ENCODE measurements around the gene PRKD2. TPM values are rescaled to one million over a fixed set of nuclear protein-coding genes. Genes with fewer than 3 reads are reported as not detected.
"Not testable (repeated sequence)": the region's sequence is repeated elsewhere in the genome, so short reads cannot be mapped to it uniquely, and the experiment has no call there.

The PRKD2 gene
- total RNA-seq, 1 donor from 2014 or later: 69.3 TPM

- H3K4me3 Mint-ChIP-seq (ENCODE audit: low read depth): no peak overlapping the region
- no peak for DNase-seq (ENCODE audit: low spot score, unreplicated experiment)
- H3K4me1 Mint-ChIP-seq (ENCODE audit: low read depth): peaks cover 3% of the 10 kb centered on the region
- no peaks in the 10 kb centered on the region for H3K9me3 Mint-ChIP-seq (ENCODE audit: low read depth)
- peaks cover 49% of the 10 kb centered on the region for H3K27me3 Mint-ChIP-seq
- TF ChIP-seq, protein P1, sequence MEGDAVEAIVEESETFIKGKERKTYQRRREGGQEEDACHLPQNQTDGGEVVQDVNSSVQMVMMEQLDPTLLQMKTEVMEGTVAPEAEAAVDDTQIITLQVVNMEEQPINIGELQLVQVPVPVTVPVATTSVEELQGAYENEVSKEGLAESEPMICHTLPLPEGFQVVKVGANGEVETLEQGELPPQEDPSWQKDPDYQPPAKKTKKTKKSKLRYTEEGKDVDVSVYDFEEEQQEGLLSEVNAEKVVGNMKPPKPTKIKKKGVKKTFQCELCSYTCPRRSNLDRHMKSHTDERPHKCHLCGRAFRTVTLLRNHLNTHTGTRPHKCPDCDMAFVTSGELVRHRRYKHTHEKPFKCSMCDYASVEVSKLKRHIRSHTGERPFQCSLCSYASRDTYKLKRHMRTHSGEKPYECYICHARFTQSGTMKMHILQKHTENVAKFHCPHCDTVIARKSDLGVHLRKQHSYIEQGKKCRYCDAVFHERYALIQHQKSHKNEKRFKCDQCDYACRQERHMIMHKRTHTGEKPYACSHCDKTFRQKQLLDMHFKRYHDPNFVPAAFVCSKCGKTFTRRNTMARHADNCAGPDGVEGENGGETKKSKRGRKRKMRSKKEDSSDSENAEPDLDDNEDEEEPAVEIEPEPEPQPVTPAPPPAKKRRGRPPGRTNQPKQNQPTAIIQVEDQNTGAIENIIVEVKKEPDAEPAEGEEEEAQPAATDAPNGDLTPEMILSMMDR (IDR thresholded peaks at IDR 0.05; ENCODE audit: unreplicated experiment): no peak
- no peak overlapping the region for H3K27ac Mint-ChIP-seq
- no peaks in the 10 kb centered on the region for H3K36me3 Mint-ChIP-seq (ENCODE audit: insufficient read depth)
These were observed 85.4 kb downstream of the PRKD2 start for GRCh38 chr19:46631481-46631880.

DNA sequence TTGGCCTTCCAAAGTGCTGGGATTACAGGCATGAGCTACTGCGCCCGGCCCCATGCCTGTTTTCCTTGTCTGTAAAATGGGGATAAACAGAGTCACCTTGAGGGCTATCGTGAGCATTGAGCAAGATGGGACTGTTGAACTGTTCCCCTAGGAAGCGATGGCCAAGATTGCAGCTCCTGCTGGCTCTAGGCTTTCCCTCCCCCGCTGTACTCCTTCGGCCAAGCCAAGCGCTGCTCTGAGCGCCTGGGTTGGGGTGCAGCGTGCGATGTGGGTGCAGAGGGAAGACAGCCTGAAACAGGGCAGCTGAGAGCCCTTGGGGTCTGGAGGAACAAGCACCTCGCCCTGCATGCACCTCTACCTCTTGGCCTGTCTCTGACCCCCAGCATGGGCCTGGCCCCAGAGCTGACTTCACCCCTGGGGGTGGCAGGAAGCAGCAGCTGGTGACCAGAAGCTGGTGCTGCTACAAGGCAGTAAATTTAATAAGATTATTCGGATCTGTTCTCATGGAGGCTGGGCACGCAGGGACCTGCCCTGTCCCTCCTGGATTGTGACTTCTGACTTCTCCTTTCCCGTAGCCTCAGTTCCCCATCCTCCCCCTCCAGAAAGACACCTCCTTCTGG is 86.2 kb downstream of the PRKD2 start:
- TF ChIP-seq, protein P1 (IDR thresholded peaks at IDR 0.05; ENCODE audit: unreplicated experiment): no peak

DNA sequence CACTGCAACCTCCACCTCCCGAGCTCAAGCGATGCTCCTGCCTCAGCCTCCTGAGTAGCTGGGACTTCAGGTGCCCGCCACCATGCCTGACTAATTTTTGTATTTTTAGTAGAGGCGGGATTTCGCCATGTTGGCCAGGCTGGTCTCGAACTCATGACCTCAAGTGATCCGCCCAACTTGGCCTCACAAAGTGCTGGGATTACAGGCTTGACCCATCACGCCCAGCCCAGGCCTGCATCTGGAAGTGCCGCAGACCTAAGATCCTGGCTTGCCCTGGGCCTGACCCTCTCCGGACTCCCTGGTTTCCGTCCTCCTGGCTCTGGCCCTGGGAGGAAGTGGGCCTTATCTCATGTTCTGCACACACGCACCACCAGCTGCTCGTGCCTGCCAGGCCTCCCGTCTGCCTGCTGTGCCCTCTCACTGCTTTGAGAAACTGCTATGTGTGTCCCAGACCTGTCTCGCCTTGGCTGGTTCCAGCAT is 87.3 kb downstream of the PRKD2 start:
- no peak for DNase-seq (ENCODE audit: low spot score, unreplicated experiment)
- no peaks in the 10 kb centered on the region for H3K9me3 Mint-ChIP-seq (ENCODE audit: low read depth)
- TF ChIP-seq, protein P1 (IDR thresholded peaks at IDR 0.05; ENCODE audit: unreplicated experiment): no peak
- H3K4me3 Mint-ChIP-seq (ENCODE audit: low read depth): no peak overlapping the region
- no peaks in the 10 kb centered on the region for H3K36me3 Mint-ChIP-seq (ENCODE audit: insufficient read depth)
- peaks cover 46% of the 10 kb centered on the region for H3K27me3 Mint-ChIP-seq
- H3K27ac Mint-ChIP-seq: no peak overlapping the region
- peaks cover 3% of the 10 kb centered on the region for H3K4me1 Mint-ChIP-seq (ENCODE audit: low read depth)

More for the DNA sequence above, 86.2 kb downstream of the PRKD2 start:
- Mint-ChIP-seq H3K27ac (no peak overlapping the region), H3K36me3 (ENCODE audit: insufficient read depth) (no peaks in the 10 kb centered on the region), H3K9me3 (ENCODE audit: low read depth) (no peaks in the 10 kb centered on the region), H3K4me1 (ENCODE audit: low read depth) (peaks cover 3% of the 10 kb centered on the region), H3K27me3 (peaks cover 49% of the 10 kb centered on the region), H3K4me3 (ENCODE audit: low read depth) (no peak overlapping the region)
- DNase-seq (ENCODE audit: low spot score, unreplicated experiment): no peak

GRCh38 chr19:46628970-46629369 is 87.9 kb downstream of the PRKD2 start:
- not testable (repeated sequence) for H3K4me3 Mint-ChIP-seq (ENCODE audit: low read depth); DNase-seq (ENCODE audit: low spot score, unreplicated experiment); H3K9me3 Mint-ChIP-seq (ENCODE audit: low read depth); H3K27ac Mint-ChIP-seq; H3K4me1 Mint-ChIP-seq (ENCODE audit: low read depth); H3K36me3 Mint-ChIP-seq (ENCODE audit: insufficient read depth)
- H3K27me3 Mint-ChIP-seq: peaks cover 43% of the 10 kb centered on the region

DNA sequence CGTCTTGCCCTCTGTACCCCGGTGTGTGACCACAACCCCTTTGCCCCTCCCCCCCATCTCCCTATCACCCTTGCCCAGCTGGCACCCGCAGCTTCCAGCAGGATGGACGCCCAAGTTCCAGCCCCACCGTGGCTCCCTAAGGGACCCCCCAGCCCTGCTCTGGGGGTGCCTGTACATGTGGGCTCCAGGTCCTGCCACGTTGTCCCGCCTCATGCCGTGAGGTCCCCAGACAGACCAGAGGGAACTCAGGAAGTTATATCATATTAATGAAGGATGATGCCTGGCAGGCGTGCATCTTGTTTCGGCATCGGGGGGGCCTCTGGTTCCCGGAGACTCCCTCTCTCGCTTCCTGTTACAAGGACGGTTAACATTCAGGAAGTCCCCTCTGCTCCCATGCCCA is 90.5 kb downstream of the PRKD2 start:
- TF ChIP-seq, protein P1 (IDR thresholded peaks at IDR 0.05; ENCODE audit: unreplicated experiment): no peak
- Mint-ChIP-seq H3K4me3 (ENCODE audit: low read depth) (no peak overlapping the region), H3K36me3 (ENCODE audit: insufficient read depth) (no peaks in the 10 kb centered on the region), H3K9me3 (ENCODE audit: low read depth) (no peaks in the 10 kb centered on the region), H3K27me3 (peaks cover 21% of the 10 kb centered on the region), H3K27ac (no peak overlapping the region), H3K4me1 (ENCODE audit: low read depth) (no peaks in the 10 kb centered on the region)
- no peak for DNase-seq (ENCODE audit: low spot score, unreplicated experiment)

GRCh38 chr19:46625731-46626130 is 91.2 kb downstream of the PRKD2 start:
- H3K9me3 Mint-ChIP-seq (ENCODE audit: low read depth): no peaks in the 10 kb centered on the region
- TF ChIP-seq, protein P1 (IDR thresholded peaks at IDR 0.05; ENCODE audit: unreplicated experiment): no peak
- H3K27me3 Mint-ChIP-seq: peaks cover 21% of the 10 kb centered on the region
- H3K27ac Mint-ChIP-seq: no peak overlapping the region
- H3K4me3 Mint-ChIP-seq (ENCODE audit: low read depth): no peak overlapping the region
- H3K4me1 Mint-ChIP-seq (ENCODE audit: low read depth): peaks cover 1% of the 10 kb centered on the region
- no peak for DNase-seq (ENCODE audit: low spot score, unreplicated experiment)
- no peaks in the 10 kb centered on the region for H3K36me3 Mint-ChIP-seq (ENCODE audit: insufficient read depth)
